SH-SY5Y (cell line): ENCODE measurements around the gene ZNF496.

Source experiments
- GATA2 ChIP-seq: IDR thresholded peaks from 2 replicates; pipeline ENCODE4 v1.6.1; 2011; ENCODE audit warnings: mild to moderate bottlenecking, low read depth, low read length
- GATA3 ChIP-seq: IDR thresholded peaks from 2 replicates; pipeline ENCODE4 v1.6.1; 2011; ENCODE audit warnings: low read depth, mild to moderate bottlenecking, low read length, moderate library complexity

DNA sequence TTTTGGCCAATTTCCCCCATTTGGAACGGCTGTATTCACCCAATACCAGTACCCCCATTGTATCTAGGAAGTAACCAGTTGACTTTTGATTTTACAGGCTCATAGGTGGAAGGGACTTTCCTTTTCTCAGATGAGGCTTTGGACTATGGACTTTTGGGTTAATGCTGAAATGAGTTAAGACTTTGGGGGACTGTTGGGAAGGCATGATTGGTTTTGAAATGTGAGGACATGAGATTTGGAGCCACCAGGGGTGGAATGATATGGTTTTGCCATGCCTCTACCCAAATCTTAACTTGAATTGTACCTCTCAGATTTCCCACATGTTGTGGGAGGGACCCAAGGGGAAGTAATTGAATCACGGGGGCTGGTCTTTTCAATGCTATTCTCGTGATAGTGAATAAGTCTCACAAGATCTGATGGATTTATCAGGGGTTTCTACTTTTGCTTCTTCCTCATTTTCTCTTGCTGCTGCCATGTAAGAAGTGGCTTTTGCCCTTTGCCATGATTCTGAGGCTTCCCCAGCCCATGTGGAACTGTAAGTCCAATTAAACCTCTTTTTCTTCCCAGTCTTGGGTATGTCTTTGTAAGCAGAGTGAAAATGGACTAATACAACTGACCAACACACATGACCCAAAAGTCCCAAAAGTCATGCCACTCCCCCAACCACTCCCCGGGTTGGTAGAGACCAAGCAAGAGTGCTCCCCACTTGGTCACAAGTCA is 35.4 kb upstream of the ZNF496 start:
- TF ChIP-seq GATA3 (no peak), GATA2 (no peak)
